ENCODE results near the gene CUL4A. TPM values are rescaled to one million over a fixed set of nuclear protein-coding genes. Genes with fewer than 3 reads are reported as not detected.
A peak's percentile ranks its signal among the peaks of the same experiment; 100 is the strongest.
"Not testable (repeated sequence)": the region's sequence is repeated elsewhere in the genome, so short reads cannot be mapped to it uniquely, and the experiment has no call there.

The CUL4A gene
- total RNA-seq, 1 donor from 2014 or later = 63.0 TPM

DNA sequence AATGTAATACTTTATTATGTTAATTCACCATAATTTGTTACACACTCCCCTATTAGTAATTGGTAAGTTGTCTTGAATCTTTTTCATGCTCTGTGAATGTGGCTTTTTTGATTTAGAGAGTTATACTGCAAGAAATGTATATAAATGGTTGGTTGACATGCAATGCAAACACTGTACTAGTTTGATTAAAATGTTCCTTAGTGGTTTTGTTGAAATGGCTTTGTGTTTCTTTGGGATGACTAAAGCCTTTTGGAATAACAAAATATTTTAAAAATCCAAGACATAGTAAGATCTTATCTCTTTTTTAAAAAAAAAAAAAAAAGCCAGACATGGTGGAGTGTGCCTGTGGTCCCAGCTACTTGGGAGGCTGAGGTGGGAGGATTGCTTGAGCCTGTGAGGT is 98.1 kb downstream of the CUL4A start:
- no peak overlapping the region for H3K4me3 Mint-ChIP-seq
- H3K27me3 Mint-ChIP-seq (ENCODE audit: low read depth) = no peaks in the 10 kb centered on the region
- no peaks in the 10 kb centered on the region for H3K9me3 Mint-ChIP-seq
- DNase-seq (ENCODE audit: low read depth, low spot score) = no peak
- H3K36me3 Mint-ChIP-seq (ENCODE audit: low read depth) = peaks cover 7% of the 10 kb centered on the region
- no peak overlapping the region for H3K27ac Mint-ChIP-seq (ENCODE audit: unreplicated experiment)
- TF ChIP-seq, protein P1, sequence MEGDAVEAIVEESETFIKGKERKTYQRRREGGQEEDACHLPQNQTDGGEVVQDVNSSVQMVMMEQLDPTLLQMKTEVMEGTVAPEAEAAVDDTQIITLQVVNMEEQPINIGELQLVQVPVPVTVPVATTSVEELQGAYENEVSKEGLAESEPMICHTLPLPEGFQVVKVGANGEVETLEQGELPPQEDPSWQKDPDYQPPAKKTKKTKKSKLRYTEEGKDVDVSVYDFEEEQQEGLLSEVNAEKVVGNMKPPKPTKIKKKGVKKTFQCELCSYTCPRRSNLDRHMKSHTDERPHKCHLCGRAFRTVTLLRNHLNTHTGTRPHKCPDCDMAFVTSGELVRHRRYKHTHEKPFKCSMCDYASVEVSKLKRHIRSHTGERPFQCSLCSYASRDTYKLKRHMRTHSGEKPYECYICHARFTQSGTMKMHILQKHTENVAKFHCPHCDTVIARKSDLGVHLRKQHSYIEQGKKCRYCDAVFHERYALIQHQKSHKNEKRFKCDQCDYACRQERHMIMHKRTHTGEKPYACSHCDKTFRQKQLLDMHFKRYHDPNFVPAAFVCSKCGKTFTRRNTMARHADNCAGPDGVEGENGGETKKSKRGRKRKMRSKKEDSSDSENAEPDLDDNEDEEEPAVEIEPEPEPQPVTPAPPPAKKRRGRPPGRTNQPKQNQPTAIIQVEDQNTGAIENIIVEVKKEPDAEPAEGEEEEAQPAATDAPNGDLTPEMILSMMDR (conservative IDR thresholded peaks at IDR 0.05) = no peak
- no peaks in the 10 kb centered on the region for H3K4me1 Mint-ChIP-seq

DNA sequence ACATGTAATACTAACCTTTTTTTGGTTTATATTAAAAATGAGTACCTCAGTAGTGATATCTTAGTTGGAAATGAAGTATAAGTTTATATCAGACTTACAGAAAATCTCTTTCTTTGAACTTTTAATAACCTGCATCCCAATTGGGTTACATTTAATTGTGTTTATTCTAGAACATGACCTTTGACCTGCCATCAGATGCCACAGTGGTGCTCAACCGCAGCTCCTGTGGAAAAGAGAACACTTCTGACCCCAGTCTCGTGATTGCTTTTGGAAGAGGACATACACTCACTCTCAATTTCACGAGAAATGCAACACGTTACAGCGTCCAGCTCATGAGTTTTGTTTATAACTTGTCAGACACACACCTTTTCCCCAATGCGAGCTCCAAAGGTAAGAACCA is 100.1 kb downstream of the CUL4A start:
- Mint-ChIP-seq H3K27ac (ENCODE audit: unreplicated experiment) (peak overlapping the region; percentile 8), H3K36me3 (ENCODE audit: low read depth) (peaks cover 7% of the 10 kb centered on the region), H3K4me3 (no peak overlapping the region), H3K4me1 (no peaks in the 10 kb centered on the region), H3K27me3 (ENCODE audit: low read depth) (no peaks in the 10 kb centered on the region), H3K9me3 (no peaks in the 10 kb centered on the region)
- no peak for DNase-seq (ENCODE audit: low read depth, low spot score)
- TF ChIP-seq, protein P1 (conservative IDR thresholded peaks at IDR 0.05) = no peak

GRCh38 chr13:113314112-113314511 is 104.7 kb downstream of the CUL4A start:
- not testable (repeated sequence) for H3K27ac Mint-ChIP-seq (ENCODE audit: unreplicated experiment); H3K27me3 Mint-ChIP-seq (ENCODE audit: low read depth); H3K4me1 Mint-ChIP-seq; H3K4me3 Mint-ChIP-seq; H3K9me3 Mint-ChIP-seq; DNase-seq (ENCODE audit: low read depth, low spot score); H3K36me3 Mint-ChIP-seq (ENCODE audit: low read depth)

DNA sequence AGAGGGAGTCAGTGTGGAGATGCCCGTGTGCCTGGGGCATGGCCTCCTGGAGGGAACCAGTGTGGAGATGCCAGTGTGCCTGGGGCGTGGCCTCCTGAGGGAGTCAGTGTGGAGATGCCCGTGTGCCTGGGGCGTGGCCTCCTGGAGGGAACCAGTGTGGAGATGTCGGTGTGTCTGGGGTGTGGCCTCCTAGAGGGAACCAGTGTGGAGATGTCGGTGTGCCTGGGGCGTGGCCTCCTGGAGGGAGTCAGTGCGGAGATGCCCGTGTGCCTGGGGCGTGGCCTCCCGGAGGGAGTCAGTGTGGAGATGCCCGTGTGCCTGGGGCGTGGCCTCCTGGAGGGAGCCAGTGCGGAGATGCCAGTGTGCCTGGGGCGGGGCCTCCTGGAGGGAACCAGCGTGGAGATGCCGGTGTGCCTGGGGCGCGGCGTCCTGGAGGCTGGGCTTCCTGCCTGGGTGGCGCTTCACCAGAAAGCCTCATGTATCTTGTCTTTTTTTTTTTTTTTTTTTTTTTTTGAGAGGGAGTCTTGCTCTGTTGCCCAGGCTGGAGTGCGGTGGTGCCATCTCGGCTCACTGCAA is 105.6 kb downstream of the CUL4A start:
- H3K27me3 Mint-ChIP-seq (ENCODE audit: low read depth); H3K9me3 Mint-ChIP-seq; H3K4me3 Mint-ChIP-seq; H3K27ac Mint-ChIP-seq (ENCODE audit: unreplicated experiment); H3K4me1 Mint-ChIP-seq; H3K36me3 Mint-ChIP-seq (ENCODE audit: low read depth); DNase-seq (ENCODE audit: low read depth, low spot score): not testable (repeated sequence)

- Mint-ChIP-seq H3K27me3 (ENCODE audit: low read depth) (no peaks in the 10 kb centered on the region), H3K4me1 (no peaks in the 10 kb centered on the region), H3K27ac (ENCODE audit: unreplicated experiment) (no peak overlapping the region), H3K36me3 (ENCODE audit: low read depth) (peaks cover 2% of the 10 kb centered on the region), H3K9me3 (no peaks in the 10 kb centered on the region), H3K4me3 (no peak overlapping the region)
- no peak for DNase-seq (ENCODE audit: low read depth, low spot score)
- TF ChIP-seq, protein P1 (conservative IDR thresholded peaks at IDR 0.05) = no peak
These were observed 106.6 kb downstream of the CUL4A start for GRCh38 chr13:113315992-113316391.

Small RNA genes lying within 50 kb of the gene (microRNA-seq; reads per million reads assigned to microRNA genes)
- not detected for gene MIR8075

Other genes starting within 250 kb of the CUL4A start
- 59.9 and 62.5 TPM in 2 replicates for gene MCF2L, start 240.4 kb upstream of the CUL4A start, total RNA-seq
- 1.0 and 1.2 TPM in 2 replicates for gene F7, start 103.8 kb upstream of the CUL4A start, total RNA-seq
- 0.89 and 1.0 TPM in 2 replicates for gene F10, start 86.8 kb upstream of the CUL4A start, total RNA-seq
- gene PROZ, start 51.0 kb upstream of the CUL4A start, total RNA-seq = not detected in 2 replicates
- 56.9 and 60.4 TPM in 2 replicates for gene PCID2, start 944 bp upstream of the CUL4A start, total RNA-seq
- 104 and 110 TPM in 2 replicates for gene LAMP1, start 87.6 kb downstream of the CUL4A start, total RNA-seq
- 8.9 and 9.3 TPM in 2 replicates for gene GRTP1, start 154.5 kb downstream of the CUL4A start, total RNA-seq
- gene ADPRHL1, start 243.9 kb downstream of the CUL4A start, total RNA-seq = 2.8 TPM in 2 replicates